GM18519 (cell line): ENCODE data around the gene MACO1.
"Not testable (repeated sequence)": the region's sequence is repeated elsewhere in the genome, so short reads cannot be mapped to it uniquely, and the experiment has no call there.

Experiments used
- ATAC-seq: cut with Tn5 transposase; IDR thresholded peaks from one replicate; pipeline ENCODE4 v1.9.1; 2021; ENCODE audit warnings: mild to moderate bottlenecking, moderate library complexity; ENCODE audit not compliant: unreplicated experiment, low FRiP score

The MACO1 gene

GRCh38 chr1:25451908-25452307, 21.2 kb downstream of the MACO1 start:
- no peak for ATAC-seq

- no peak for ATAC-seq
These were observed 25.8 kb downstream of the MACO1 start for GRCh38 chr1:25456502-25456901.

DNA sequence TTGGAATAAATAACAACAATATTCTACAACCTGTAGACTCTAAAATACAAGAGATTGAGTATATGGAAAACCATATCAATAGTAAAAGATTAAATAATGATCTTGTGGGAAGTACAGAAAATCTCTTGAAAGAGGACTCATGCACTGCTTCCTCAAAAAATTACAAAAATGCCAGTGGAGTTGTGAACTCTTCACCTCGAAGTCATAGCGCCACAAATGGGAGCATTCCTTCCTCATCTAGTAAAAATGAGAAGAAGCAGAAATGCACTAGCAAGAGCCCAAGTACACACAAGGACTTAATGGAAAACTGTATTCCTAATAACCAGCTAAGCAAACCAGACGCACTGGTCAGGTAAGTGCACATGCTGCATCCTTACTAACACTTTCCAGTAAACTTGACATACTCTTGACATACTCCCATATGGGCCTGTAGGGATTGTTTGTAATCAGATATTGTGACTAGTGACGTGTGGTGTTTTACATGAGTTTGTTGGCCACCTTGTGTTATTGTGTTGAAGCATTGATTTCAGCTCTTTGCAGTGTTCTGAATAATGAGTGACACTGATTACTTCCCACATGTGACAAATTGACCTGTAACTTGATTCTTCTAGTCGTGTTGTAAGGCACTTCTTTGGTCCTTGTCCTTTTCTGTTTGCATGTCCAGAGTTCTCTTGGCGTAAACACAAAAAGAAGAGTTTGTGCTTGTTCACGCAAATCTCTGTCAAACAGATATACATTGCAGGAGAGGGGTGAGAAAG, 28.0 kb downstream of the MACO1 start:
- no peak for ATAC-seq

- no peak for ATAC-seq
These were observed 29.3 kb downstream of the MACO1 start for GRCh38 chr1:25460020-25460419.

- not testable (repeated sequence) for ATAC-seq
These were observed 30.1 kb downstream of the MACO1 start for GRCh38 chr1:25460816-25461215.

DNA sequence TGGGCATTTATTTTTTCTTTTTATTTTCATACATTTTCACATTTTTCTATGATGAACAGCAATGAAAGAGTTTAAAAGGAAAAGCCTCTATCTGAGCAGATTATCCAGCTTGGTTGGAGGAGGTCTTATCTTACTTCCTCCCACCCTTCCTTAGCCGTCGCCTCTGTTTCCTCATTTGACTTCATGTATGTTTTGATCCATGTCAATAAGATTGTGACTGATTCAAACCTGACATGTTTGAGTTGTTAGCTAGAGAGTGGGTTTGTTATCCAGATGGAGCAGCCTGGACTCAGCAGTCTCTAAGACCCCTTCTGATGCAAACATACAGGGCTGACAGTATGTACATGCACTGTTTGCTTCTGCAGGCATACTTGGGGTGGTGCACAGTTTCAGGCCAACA, 31.2 kb downstream of the MACO1 start:
- ATAC-seq = no peak

DNA sequence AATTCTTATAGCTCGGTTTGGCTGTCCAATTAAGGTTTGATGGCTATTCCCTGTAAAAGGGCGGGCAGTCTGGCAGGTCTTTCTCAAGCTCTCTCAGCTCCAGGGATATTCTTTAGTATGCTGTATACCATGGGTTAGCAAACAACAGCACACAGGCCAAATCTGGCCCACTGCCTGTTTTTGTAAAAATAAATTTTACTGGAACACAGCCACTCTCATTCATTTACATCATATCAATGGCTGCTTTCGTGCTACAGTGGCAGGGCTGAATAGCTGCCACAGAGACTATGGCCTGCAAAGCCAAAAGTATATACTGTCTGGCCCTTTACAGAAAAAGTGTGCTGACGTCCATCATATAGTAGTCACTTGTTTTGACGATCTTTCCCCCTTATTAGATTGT, 32.0 kb downstream of the MACO1 start:
- ATAC-seq = no peak

DNA sequence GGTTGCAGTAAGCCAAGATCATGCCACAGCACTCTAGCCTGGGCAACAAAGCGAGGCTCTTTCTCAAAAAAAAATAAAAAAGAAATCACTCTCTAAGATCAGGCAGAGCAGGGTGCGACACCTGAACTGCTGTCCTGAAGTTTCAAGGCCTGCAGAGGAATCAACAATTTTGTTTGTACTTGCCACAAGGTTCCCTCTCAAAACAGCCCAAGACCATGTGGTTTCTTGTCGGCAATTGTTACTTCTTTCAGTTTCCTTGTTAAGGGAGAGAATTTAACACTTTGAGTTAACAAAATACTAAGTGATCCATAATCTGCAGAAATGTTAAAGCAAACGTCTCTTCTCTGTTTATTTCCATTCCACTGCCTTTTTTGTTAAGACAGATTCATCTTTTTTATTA, 36.5 kb downstream of the MACO1 start:
- ATAC-seq = no peak

DNA sequence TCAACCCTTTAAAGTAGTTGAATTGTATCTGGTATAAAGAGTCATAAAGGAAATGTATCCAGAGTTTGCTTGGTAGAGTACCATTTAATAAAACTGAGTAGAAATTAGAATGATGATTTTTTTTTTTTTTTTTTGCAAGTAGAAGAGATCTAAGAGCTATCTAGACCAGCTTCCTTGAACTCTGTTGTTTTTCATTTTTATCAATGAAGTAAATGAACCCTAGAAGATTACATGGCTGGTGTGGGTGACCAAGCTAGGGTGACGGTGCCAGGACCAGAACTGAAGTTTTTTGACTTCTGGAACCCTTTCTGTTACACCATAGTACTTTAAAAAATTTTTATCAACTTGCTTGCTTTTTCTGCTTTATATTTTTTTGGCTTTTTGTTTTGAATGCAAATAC, 36.9 kb downstream of the MACO1 start:
- no peak for ATAC-seq

GRCh38 chr1:25468033-25468432, 37.3 kb downstream of the MACO1 start:
- no peak for ATAC-seq

- no peak for ATAC-seq
These were observed 38.5 kb downstream of the MACO1 start for GRCh38 chr1:25469177-25469576.

GRCh38 chr1:25472471-25472870, 41.8 kb downstream of the MACO1 start:
- ATAC-seq = no peak

DNA sequence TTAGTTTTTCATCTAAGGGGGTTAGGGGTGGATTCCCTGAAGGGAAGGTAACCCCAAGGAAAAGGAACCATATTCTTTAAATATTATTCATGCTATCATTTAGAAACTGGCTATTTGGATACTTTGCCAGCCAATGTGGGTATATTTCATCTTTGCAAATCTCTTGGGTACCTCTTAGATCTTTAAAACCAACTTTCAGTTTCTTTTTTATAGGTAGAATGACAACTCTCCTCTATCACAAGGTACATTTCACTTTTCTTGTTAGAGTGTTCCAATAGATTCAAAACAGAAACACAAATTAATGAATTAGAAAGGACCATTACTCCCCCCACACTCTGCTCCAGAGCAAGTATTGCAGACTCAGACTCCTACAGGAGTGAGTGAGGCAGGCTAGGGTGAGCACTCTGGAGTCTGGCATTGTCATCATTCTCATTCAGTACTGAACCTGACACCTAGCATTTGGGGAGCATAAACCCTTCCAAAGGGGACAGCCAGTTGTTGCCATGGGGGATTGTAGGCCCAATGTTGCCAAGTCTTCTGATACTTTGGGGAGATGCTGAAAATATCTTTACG, 43.0 kb downstream of the MACO1 start:
- no peak for ATAC-seq

GRCh38 chr1:25474439-25475047, 43.8 kb downstream of the MACO1 start:
- ATAC-seq = no peak

DNA sequence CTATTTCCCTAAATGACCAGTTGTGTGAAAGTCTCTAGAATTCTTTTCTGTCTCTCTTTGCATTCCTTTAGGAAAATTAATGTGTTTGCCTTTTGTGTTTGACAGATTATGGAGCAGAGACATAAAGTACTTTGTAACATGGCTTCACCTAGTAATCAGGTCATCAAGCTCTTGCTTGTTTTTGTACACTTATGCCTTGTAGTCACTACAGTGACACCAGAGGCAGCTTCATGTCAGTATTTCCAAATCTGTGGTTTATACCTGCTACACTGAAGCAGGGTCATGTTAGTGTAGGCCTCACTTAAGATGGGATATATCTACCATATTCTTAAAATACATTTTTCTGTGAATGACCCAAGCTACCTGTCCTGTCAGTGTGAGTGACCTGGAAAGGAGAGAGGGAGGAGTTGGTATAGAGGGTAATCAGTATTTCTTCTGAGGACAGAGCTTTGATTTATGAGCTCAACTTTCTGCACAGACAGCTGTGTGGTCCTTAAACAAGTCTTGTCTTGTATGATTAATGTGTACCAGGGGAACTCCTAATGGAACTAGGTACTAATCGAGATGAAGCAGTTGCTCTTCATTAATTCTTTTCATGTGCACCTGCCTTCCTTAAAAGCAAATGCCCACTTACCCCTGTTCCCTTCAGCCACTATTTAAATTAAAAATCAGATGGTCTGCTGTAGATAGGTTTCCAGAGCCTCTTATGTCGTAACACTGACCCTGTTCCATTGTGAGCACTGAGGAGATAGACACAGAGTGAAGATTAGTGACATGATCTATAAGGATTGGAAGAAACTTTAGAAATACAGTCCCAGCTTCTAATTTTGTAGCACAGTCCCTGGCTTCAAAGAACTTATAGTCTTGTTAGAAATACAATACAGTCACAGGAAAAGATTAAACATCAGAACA, 45.7 kb downstream of the MACO1 start:
- no peak for ATAC-seq

- no peak for ATAC-seq
These were observed 46.8 kb downstream of the MACO1 start for GRCh38 chr1:25477448-25478034.

DNA sequence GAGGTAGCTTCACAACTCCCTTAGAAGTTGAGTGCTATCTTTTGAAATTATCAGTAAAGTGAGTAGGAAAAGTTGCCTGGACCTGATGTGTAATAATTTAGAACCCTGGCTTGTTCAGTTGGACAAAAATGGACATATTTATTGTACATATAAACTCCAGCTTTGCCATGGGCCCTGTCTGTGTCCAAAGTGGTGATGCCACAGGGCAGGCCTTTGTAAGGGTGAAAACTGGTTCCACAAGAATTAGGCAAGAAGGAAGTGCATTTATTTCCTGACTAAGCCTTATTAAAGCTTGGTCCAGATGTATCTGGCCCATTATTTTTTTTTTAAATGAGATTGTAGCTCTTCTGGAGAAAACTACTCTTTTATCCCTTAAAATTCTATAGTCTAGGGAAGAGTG, 47.9 kb downstream of the MACO1 start:
- ATAC-seq = no peak

- ATAC-seq = no peak
These were observed 50.9 kb downstream of the MACO1 start for GRCh38 chr1:25481625-25482024.

- ATAC-seq = no peak
These were observed 51.5 kb downstream of the MACO1 start for GRCh38 chr1:25482211-25482610.

GRCh38 chr1:25484096-25484495, 53.4 kb downstream of the MACO1 start:
- ATAC-seq = no peak

DNA sequence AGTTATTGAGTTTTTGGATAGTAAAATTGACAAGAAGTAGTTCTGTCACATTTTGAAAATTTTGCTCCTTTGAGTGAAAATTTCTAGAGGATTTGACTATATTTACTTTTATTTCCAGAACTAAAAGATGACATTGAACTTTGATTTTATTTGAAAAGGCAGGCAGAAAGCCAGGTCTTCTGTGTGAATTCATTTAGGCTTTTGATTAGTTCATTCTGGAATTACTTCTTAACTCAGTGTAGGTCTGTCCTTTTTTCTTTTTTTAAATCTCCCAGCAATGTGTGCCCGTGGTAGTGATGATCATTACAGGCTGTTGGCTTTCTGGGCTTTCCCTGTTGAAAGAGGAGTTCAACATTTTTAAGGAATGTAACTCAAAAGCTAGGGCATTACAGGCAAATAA, 53.8 kb downstream of the MACO1 start:
- no peak for ATAC-seq
